Gastrocnemius medialis (tissue), 4 donors: Measurements from ENCODE around the gene SNX24.

Experiments used
- CTCF ChIP-seq, 5 experiments: fragments of 450-650 bp in 3 of 5; fragments of 200-600 bp in 2 of 5; sonication (generic) in 2 of 5; IDR thresholded peaks in 4 of 5; conservative IDR thresholded peaks in 1 of 5; 1 replicate in 4 of 5; 2 replicates in 1 of 5; pipeline ENCODE4 v1.5.1; 2016 to 2019; ENCODE audit warnings: antibody characterized with exemption in 5 of 5, mild to moderate bottlenecking in 3 of 5, moderate library complexity in 3 of 5
- POLR2A ChIP-seq, 2 donors: fragments of 450-650 bp; IDR thresholded peaks; one replicate each; pipeline ENCODE4 v1.6.1; 2017; ENCODE audit warnings: antibody characterized with exemption in 2 of 2, mild to moderate bottlenecking in 2 of 2, moderate library complexity in 2 of 2

- TF ChIP-seq CTCF (IDR thresholded peaks at IDR 0.05 in 4 of 5, conservative IDR thresholded peaks at IDR 0.05 in 1 of 5) (no peak), POLR2A (IDR thresholded peaks at IDR 0.05) (no peak)
Measured at GRCh38 chr5:122805481-122805880, 39.9 kb upstream of the SNX24 start.
